ENCODE results near the gene PDE4B.

Gene PDE4B

GRCh38 chr1:66237042-66237441 is 444.3 kb downstream of the PDE4B start:
- Histone ChIP-seq H3K27ac (ENCODE audit: low read length) (no peak overlapping the region), H3K36me3 (ENCODE audit: insufficient read depth, low read depth, low read length) (no peaks in the 10 kb centered on the region), H3K4me1 (ENCODE audit: insufficient read depth, low read length) (no peaks in the 10 kb centered on the region), H3K4me3 (ENCODE audit: low read length) (no peak overlapping the region), H3K9me3 (ENCODE audit: insufficient read depth, low read depth, low read length) (no peaks in the 10 kb centered on the region), H3K9ac (ENCODE audit: low read depth, low read length) (no peak overlapping the region), H3K27me3 (ENCODE audit: insufficient read depth, low read length) (no peaks in the 10 kb centered on the region)

GRCh38 chr1:66237722-66238479 is 445.2 kb downstream of the PDE4B start:
- H3K27ac ChIP-seq (ENCODE audit: low read length), result no peak overlapping the region
- no peaks in the 10 kb centered on the region for H3K36me3 ChIP-seq (ENCODE audit: insufficient read depth, low read depth, low read length)
- H3K4me3 ChIP-seq (ENCODE audit: low read length), result no peak overlapping the region
- H3K9me3 ChIP-seq (ENCODE audit: insufficient read depth, low read depth, low read length), result no peaks in the 10 kb centered on the region
- no peak overlapping the region for H3K9ac ChIP-seq (ENCODE audit: low read depth, low read length)
- no peaks in the 10 kb centered on the region for H3K27me3 ChIP-seq (ENCODE audit: insufficient read depth, low read length)
- H3K4me1 ChIP-seq (ENCODE audit: insufficient read depth, low read length), result no peaks in the 10 kb centered on the region

GRCh38 chr1:66239834-66240233 is 447.1 kb downstream of the PDE4B start:
- Histone ChIP-seq H3K9ac (ENCODE audit: low read depth, low read length) (no peak overlapping the region), H3K9me3 (ENCODE audit: insufficient read depth, low read depth, low read length) (no peaks in the 10 kb centered on the region), H3K27me3 (ENCODE audit: insufficient read depth, low read length) (no peaks in the 10 kb centered on the region), H3K36me3 (ENCODE audit: insufficient read depth, low read depth, low read length) (no peaks in the 10 kb centered on the region), H3K4me1 (ENCODE audit: insufficient read depth, low read length) (no peaks in the 10 kb centered on the region), H3K4me3 (ENCODE audit: low read length) (no peak overlapping the region), H3K27ac (ENCODE audit: low read length) (no peak overlapping the region)

GRCh38 chr1:66240491-66241484 is 448.1 kb downstream of the PDE4B start:
- Histone ChIP-seq H3K36me3 (ENCODE audit: insufficient read depth, low read depth, low read length) (no peaks in the 10 kb centered on the region), H3K9ac (ENCODE audit: low read depth, low read length) (no peak overlapping the region), H3K4me1 (ENCODE audit: insufficient read depth, low read length) (no peaks in the 10 kb centered on the region), H3K4me3 (ENCODE audit: low read length) (no peak overlapping the region), H3K27ac (ENCODE audit: low read length) (no peak overlapping the region), H3K27me3 (ENCODE audit: insufficient read depth, low read length) (no peaks in the 10 kb centered on the region), H3K9me3 (ENCODE audit: insufficient read depth, low read depth, low read length) (no peaks in the 10 kb centered on the region)

GRCh38 chr1:66242646-66243547 is 450.2 kb downstream of the PDE4B start:
- H3K9ac ChIP-seq (ENCODE audit: low read depth, low read length), result no peak overlapping the region
- no peaks in the 10 kb centered on the region for H3K36me3 ChIP-seq (ENCODE audit: insufficient read depth, low read depth, low read length)
- H3K27me3 ChIP-seq (ENCODE audit: insufficient read depth, low read length), result no peaks in the 10 kb centered on the region
- H3K4me1 ChIP-seq (ENCODE audit: insufficient read depth, low read length), result no peaks in the 10 kb centered on the region
- H3K27ac ChIP-seq (ENCODE audit: low read length), result no peak overlapping the region
- H3K9me3 ChIP-seq (ENCODE audit: insufficient read depth, low read depth, low read length), result no peaks in the 10 kb centered on the region
- H3K4me3 ChIP-seq (ENCODE audit: low read length), result no peak overlapping the region

- Histone ChIP-seq H3K27ac (ENCODE audit: low read length) (no peak overlapping the region), H3K9ac (ENCODE audit: low read depth, low read length) (no peak overlapping the region), H3K27me3 (ENCODE audit: insufficient read depth, low read length) (no peaks in the 10 kb centered on the region), H3K4me1 (ENCODE audit: insufficient read depth, low read length) (no peaks in the 10 kb centered on the region), H3K4me3 (ENCODE audit: low read length) (no peak overlapping the region), H3K36me3 (ENCODE audit: insufficient read depth, low read depth, low read length) (no peaks in the 10 kb centered on the region), H3K9me3 (ENCODE audit: insufficient read depth, low read depth, low read length) (no peaks in the 10 kb centered on the region)
Observed at GRCh38 chr1:66243548-66244130, 450.9 kb downstream of the PDE4B start.

- Histone ChIP-seq H3K9me3 (ENCODE audit: insufficient read depth, low read depth, low read length) (no peaks in the 10 kb centered on the region), H3K4me3 (ENCODE audit: low read length) (no peak overlapping the region), H3K36me3 (ENCODE audit: insufficient read depth, low read depth, low read length) (no peaks in the 10 kb centered on the region), H3K9ac (ENCODE audit: low read depth, low read length) (no peak overlapping the region), H3K4me1 (ENCODE audit: insufficient read depth, low read length) (no peaks in the 10 kb centered on the region), H3K27ac (ENCODE audit: low read length) (no peak overlapping the region), H3K27me3 (ENCODE audit: insufficient read depth, low read length) (no peaks in the 10 kb centered on the region)
Observed at GRCh38 chr1:66244429-66244828, 451.7 kb downstream of the PDE4B start.

- Histone ChIP-seq H3K4me3 (ENCODE audit: low read length) (no peak overlapping the region), H3K9ac (ENCODE audit: low read depth, low read length) (no peak overlapping the region), H3K4me1 (ENCODE audit: insufficient read depth, low read length) (no peaks in the 10 kb centered on the region), H3K27ac (ENCODE audit: low read length) (no peak overlapping the region), H3K9me3 (ENCODE audit: insufficient read depth, low read depth, low read length) (no peaks in the 10 kb centered on the region), H3K36me3 (ENCODE audit: insufficient read depth, low read depth, low read length) (no peaks in the 10 kb centered on the region), H3K27me3 (ENCODE audit: insufficient read depth, low read length) (no peaks in the 10 kb centered on the region)
Observed at GRCh38 chr1:66245691-66246090, 453.0 kb downstream of the PDE4B start.

GRCh38 chr1:66246351-66247269 is 453.9 kb downstream of the PDE4B start:
- no peaks in the 10 kb centered on the region for H3K36me3 ChIP-seq (ENCODE audit: insufficient read depth, low read depth, low read length)
- H3K4me1 ChIP-seq (ENCODE audit: insufficient read depth, low read length), result no peaks in the 10 kb centered on the region
- no peaks in the 10 kb centered on the region for H3K27me3 ChIP-seq (ENCODE audit: insufficient read depth, low read length)
- no peaks in the 10 kb centered on the region for H3K9me3 ChIP-seq (ENCODE audit: insufficient read depth, low read depth, low read length)
- no peak overlapping the region for H3K9ac ChIP-seq (ENCODE audit: low read depth, low read length)
- H3K27ac ChIP-seq (ENCODE audit: low read length), result no peak overlapping the region
- H3K4me3 ChIP-seq (ENCODE audit: low read length), result no peak overlapping the region

- Histone ChIP-seq H3K9ac (ENCODE audit: low read depth, low read length) (no peak overlapping the region), H3K4me3 (ENCODE audit: low read length) (no peak overlapping the region), H3K4me1 (ENCODE audit: insufficient read depth, low read length) (no peaks in the 10 kb centered on the region), H3K27me3 (ENCODE audit: insufficient read depth, low read length) (no peaks in the 10 kb centered on the region), H3K9me3 (ENCODE audit: insufficient read depth, low read depth, low read length) (no peaks in the 10 kb centered on the region), H3K27ac (ENCODE audit: low read length) (no peak overlapping the region), H3K36me3 (ENCODE audit: insufficient read depth, low read depth, low read length) (no peaks in the 10 kb centered on the region)
Observed at GRCh38 chr1:66247415-66248208, 454.9 kb downstream of the PDE4B start.
